Measurements from ENCODE around the gene TAS1R2. TPM values are rescaled to one million over a fixed set of nuclear protein-coding genes. Genes with fewer than 3 reads are reported as not detected.

Gene TAS1R2
- not detected in 2 replicates for total RNA-seq (2014; rRNA removed; shearing (Covaris generic))

DNA sequence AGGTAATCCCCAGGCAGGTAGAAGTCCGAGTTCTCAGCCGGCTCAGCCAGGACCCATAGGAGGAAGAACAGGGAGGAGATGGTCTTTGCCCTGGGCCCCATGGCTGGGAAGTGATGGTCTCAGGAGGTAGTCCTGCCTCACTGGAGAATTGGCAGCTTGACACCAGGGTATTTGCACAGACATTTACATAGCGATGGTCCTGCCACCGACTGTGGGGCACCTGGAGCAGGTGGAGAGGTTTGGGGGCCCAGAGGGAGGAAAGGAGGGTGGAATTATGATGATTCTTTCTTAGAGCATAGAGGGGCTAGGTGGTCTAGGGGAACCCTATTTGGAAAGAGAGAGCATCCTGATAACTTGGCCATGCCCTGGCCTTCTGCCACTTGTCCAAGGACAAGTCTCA lies at the start of gene TAS1R2:
TAS1R2 (minus strand) TSS at position 101 of the 400 bp plus-strand sequence; CDS start at position 101, 0 bp downstream.

DNA sequence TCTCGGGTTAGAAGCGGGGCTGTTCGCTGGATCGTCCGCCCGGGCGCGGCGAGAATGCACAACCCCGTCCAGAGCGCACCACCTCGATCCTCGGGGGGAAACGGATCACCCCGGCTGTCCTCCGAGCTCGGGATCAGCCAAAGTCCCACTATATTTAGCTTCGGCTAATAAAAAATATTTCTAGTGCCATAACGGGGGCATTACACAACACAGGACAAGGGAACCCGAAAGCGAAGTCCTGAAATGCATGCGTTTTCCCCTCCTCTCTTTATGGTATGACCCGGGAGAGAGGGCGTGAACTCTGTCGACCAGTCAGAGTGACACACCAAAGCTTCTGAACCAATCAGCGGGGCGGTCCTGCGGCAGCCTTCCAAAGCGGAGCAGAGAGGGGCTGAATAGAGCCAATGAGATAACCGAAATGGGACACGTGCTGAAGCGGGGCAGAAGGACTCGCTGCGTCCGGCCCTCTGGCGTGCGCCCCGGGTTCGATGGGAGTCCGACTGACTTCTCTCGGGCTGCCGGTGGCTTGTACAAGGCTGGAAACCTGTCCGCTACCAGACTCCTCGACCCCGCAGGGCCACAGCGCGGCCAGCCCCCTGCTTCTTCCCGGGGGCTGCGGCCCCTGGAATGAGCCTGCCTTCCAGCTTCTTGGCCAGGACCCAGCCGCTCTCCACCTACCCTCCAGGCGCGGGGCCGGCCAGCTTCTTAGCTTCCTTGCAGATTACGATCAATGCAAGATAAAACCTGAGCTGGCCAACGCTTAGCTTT lies 43.2 kb upstream of the TAS1R2 start, which contains the start of gene ALDH4A1:
ALDH4A1 (minus strand) TSS at position 33 of the 768 bp plus-strand sequence; CDS start at position 1, 32 bp downstream.

Small RNA genes within 50 kb of the gene (small RNA-seq; reads per million reads assigned to genes)
- not detected for gene MIR1290
- gene MIR4695 = not detected

Other genes starting within 250 kb of the TAS1R2 start
- not detected in 2 replicates for gene PAX7, start 228.8 kb downstream of the TAS1R2 start, total RNA-seq (2014; rRNA removed; shearing (Covaris generic))
- gene ALDH4A1, start 42.9 kb upstream of the TAS1R2 start, total RNA-seq (2014; rRNA removed; shearing (Covaris generic)) = 11.3 and 13.6 TPM in 2 replicates
- gene IFFO2, start 97.0 kb upstream of the TAS1R2 start, total RNA-seq (2014; rRNA removed; shearing (Covaris generic)) = 37.9 and 43.2 TPM in 2 replicates

Measured in A375 (cell line).